Epithelial cell of prostate (primary cell): ENCODE data around the gene CNOT3.
"Not testable (repeated sequence)": the region's sequence is repeated elsewhere in the genome, so short reads cannot be mapped to it uniquely, and the experiment has no call there.

Experiments
- DNase-seq: peaks from one replicate; pipeline ENCODE4 v3.0.0-alpha.2; 2011; ENCODE audit warnings: low read depth, low spot score
- H3K27ac ChIP-seq: fragments of 450-650 bp; 2 replicates; pipeline ENCODE4 v1.5.1; 2017; ENCODE audit warnings: mild to moderate bottlenecking

The CNOT3 gene

GRCh38 chr19:54137699-54138488, at the start of gene CNOT3:
CNOT3 (plus strand) TSS chr19:54137762; CDS start chr19:54142979, 5,217 bp downstream.
- no peak for DNase-seq
- peak within 1 kb of the TSS; percentile 61 for H3K27ac ChIP-seq

- no peak for DNase-seq
- no peak overlapping the region for H3K27ac ChIP-seq
Measured at GRCh38 chr19:54094426-54095000, 43.0 kb upstream of the CNOT3 start.

GRCh38 chr19:54095136-54095858, 42.3 kb upstream of the CNOT3 start:
- no peak for DNase-seq
- no peak overlapping the region for H3K27ac ChIP-seq

GRCh38 chr19:54095859-54096616, 41.5 kb upstream of the CNOT3 start:
- H3K27ac ChIP-seq, DNase-seq: not testable (repeated sequence)

GRCh38 chr19:54096617-54097106, 40.9 kb upstream of the CNOT3 start:
- DNase-seq, result no peak
- no peak overlapping the region for H3K27ac ChIP-seq

- no peak overlapping the region for H3K27ac ChIP-seq
- no peak for DNase-seq
Measured at GRCh38 chr19:54099190-54099902, 38.2 kb upstream of the CNOT3 start.

- peak overlapping the region; percentile 27 for H3K27ac ChIP-seq
Measured at GRCh38 chr19:54099903-54100255, 37.7 kb upstream of the CNOT3 start.

GRCh38 chr19:54100561-54100960, 37.0 kb upstream of the CNOT3 start, which contains the start of gene OSCAR:
OSCAR (minus strand) TSS chr19:54100803; CDS start chr19:54100792, 11 bp downstream.
- H3K27ac ChIP-seq, result peak within 1 kb of the TSS; percentile 27
- DNase-seq, result no peak

More at GRCh38 chr19:54099903-54100255, 37.7 kb upstream of the CNOT3 start:
- DNase-seq, result not testable (repeated sequence)

GRCh38 chr19:54102421-54103169, 35.0 kb upstream of the CNOT3 start, which contains the start of gene NDUFA3:
NDUFA3 (plus strand) TSS chr19:54102855; CDS start chr19:54102879, 24 bp downstream.
- peak; percentile 94 for DNase-seq
- no peak within 1 kb of the TSS for H3K27ac ChIP-seq

GRCh38 chr19:54104998-54105715, 32.4 kb upstream of the CNOT3 start:
- no peak overlapping the region for H3K27ac ChIP-seq
- no peak for DNase-seq

GRCh38 chr19:54105796-54106195, 31.8 kb upstream of the CNOT3 start:
- no peak for DNase-seq
- H3K27ac ChIP-seq, result no peak overlapping the region

- no peak for DNase-seq
- H3K27ac ChIP-seq, result no peak overlapping the region
Measured at GRCh38 chr19:54106716-54107115, 30.8 kb upstream of the CNOT3 start.

- DNase-seq, result no peak
- H3K27ac ChIP-seq, result no peak overlapping the region
Measured at GRCh38 chr19:54107876-54108490, 29.6 kb upstream of the CNOT3 start.

GRCh38 chr19:54108496-54108895, 29.1 kb upstream of the CNOT3 start:
- H3K27ac ChIP-seq, result no peak overlapping the region
- no peak for DNase-seq

- no peak overlapping the region for H3K27ac ChIP-seq
- no peak for DNase-seq
Measured at GRCh38 chr19:54109651-54110050, 27.9 kb upstream of the CNOT3 start.

GRCh38 chr19:54114340-54115108, 23.0 kb upstream of the CNOT3 start:
- DNase-seq, result no peak
- peak overlapping the region; percentile 79 for H3K27ac ChIP-seq
